Esophagus squamous epithelium (tissue), 5 donors: Measurements from ENCODE around the gene TBXAS1. TPM values are rescaled to one million over a fixed set of nuclear protein-coding genes. Genes with fewer than 3 reads are reported as not detected.
A peak's percentile ranks its signal among the peaks of the same experiment; 100 is the strongest.
"Not testable (repeated sequence)": the region's sequence is repeated elsewhere in the genome, so short reads cannot be mapped to it uniquely, and the experiment has no call there.

Source experiments
- DNase-seq: peaks from one replicate; lab custom pipeline; 2025; lab: John Stamatoyannopoulos, UW
- H3K27ac ChIP-seq, 4 donors: fragments of 200-600 bp; sonication (generic); one replicate each; pipeline ENCODE4 v1.5.1; 2016 to 2019; ENCODE audit warnings: mild to moderate bottlenecking in 1 of 4
- H3K27me3 ChIP-seq, 4 donors: fragments of 200-600 bp; sonication (generic); 1 replicate in 3 of 4; 2 replicates in 1 of 4; pipeline versions ENCODE4 v1.5.1 to v1.6.0; 2017 to 2021; ENCODE audit warnings: antibody characterized with exemption in 1 of 4
- H3K36me3 ChIP-seq, 3 donors: fragments of 200-600 bp; sonication (generic); one replicate each; pipeline ENCODE4 v1.5.1; 2016 to 2019
- H3K4me1 ChIP-seq, 3 donors: fragments of 200-600 bp; sonication (generic); one replicate each; pipeline ENCODE4 v1.5.1; 2017 to 2019
- H3K4me3 ChIP-seq, 4 donors: fragments of 200-600 bp; sonication (generic); 1 replicate in 3 of 4; 2 replicates in 1 of 4; pipeline ENCODE4 v1.5.1; 2016 to 2019; ENCODE audit warnings: mild to moderate bottlenecking in 2 of 4, moderate library complexity in 1 of 4
- H3K9me3 ChIP-seq, 3 donors: fragments of 200-600 bp; sonication (generic); one replicate each; pipeline ENCODE4 v1.5.1; 2016 to 2019
- POLR2A ChIP-seq, 4 donors: fragments of 450-650 bp; IDR thresholded peaks; one replicate each; pipeline ENCODE4 v1.6.1; 2017; ENCODE audit warnings: antibody characterized with exemption in 4 of 4, mild to moderate bottlenecking in 4 of 4, moderate library complexity in 3 of 4
- WGBS, 2 donors: methylation state at CpG; one replicate each; pipeline ENCODE4 v1.1.5; 2018; 5-methylcytosine and 5-hydroxymethylcytosine counted together
- intact Hi-C: fragments of 100-400 bp; cut with DNase I; formaldehyde crosslinking; loops from one replicate; pipeline ENCODE4 v1.15.0; 2022
- total RNA-seq, 4 donors: library from RNA; depleted of rRNA; stranded (reverse); fragments of >200 nt; gene quantifications; one replicate each; pipeline ENCODE4 v1.1.0, GENCODE V29; 2016
- TF ChIP-seq, protein P1 (sequence below), 6 experiments: fragments of 450-650 bp in 4 of 6; fragments of 200-600 bp in 2 of 6; sonication (generic) in 2 of 6; IDR thresholded peaks; one replicate each; pipeline ENCODE4 v1.5.1; 2016 to 2019; ENCODE audit warnings: antibody characterized with exemption in 6 of 6, mild to moderate bottlenecking in 4 of 6, moderate library complexity in 4 of 6
- donor health status: DM: yes; HTN: yes; CAD: no.

The TBXAS1 gene
- total RNA-seq, 4 donors from 2014 or later, result 9.4 to 24.8 (median 17.8) TPM

DNA sequence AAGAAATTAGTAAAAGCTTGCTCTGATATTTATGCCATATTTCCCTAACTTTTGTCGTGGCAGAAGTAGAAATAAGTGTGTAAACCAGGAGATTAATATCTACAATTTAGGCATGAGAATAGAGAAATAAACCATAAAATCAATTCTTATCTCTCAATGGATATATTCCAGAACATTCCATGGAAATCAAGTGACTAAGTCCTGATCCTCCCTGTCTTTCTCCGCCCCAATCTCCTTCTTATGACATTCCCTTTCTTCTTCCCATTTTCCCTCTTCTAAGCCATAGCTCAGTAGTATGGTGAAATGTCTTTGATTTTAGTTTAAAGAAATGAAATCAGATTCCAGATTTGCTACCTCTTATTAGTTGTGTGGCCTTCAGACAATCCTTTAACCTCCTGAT is 88.8 kb downstream of the TBXAS1 start:
- peaks cover 20 to 50% (median 29%) of the 10 kb centered on the region in 3 donors for H3K4me1 ChIP-seq
- WGBS, 2 donors, result 94 to 95% methylated on average over 2 of the region's 2 CpGs
- intact Hi-C loops, result no loop called here
- H3K27ac ChIP-seq, result peak overlapping the region in 1 of 4 donors; percentile 90
- H3K27me3 ChIP-seq, result no peaks in the 10 kb centered on the region
- no peaks in the 10 kb centered on the region for H3K9me3 ChIP-seq
- DNase-seq, result no peak
- no peak overlapping the region for H3K4me3 ChIP-seq
- H3K36me3 ChIP-seq, result no peaks in the 10 kb centered on the region
- TF ChIP-seq, protein P1, sequence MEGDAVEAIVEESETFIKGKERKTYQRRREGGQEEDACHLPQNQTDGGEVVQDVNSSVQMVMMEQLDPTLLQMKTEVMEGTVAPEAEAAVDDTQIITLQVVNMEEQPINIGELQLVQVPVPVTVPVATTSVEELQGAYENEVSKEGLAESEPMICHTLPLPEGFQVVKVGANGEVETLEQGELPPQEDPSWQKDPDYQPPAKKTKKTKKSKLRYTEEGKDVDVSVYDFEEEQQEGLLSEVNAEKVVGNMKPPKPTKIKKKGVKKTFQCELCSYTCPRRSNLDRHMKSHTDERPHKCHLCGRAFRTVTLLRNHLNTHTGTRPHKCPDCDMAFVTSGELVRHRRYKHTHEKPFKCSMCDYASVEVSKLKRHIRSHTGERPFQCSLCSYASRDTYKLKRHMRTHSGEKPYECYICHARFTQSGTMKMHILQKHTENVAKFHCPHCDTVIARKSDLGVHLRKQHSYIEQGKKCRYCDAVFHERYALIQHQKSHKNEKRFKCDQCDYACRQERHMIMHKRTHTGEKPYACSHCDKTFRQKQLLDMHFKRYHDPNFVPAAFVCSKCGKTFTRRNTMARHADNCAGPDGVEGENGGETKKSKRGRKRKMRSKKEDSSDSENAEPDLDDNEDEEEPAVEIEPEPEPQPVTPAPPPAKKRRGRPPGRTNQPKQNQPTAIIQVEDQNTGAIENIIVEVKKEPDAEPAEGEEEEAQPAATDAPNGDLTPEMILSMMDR (IDR thresholded peaks at IDR 0.05), result no peak
- no peak for TF ChIP-seq POLR2A (IDR thresholded peaks at IDR 0.05)

DNA sequence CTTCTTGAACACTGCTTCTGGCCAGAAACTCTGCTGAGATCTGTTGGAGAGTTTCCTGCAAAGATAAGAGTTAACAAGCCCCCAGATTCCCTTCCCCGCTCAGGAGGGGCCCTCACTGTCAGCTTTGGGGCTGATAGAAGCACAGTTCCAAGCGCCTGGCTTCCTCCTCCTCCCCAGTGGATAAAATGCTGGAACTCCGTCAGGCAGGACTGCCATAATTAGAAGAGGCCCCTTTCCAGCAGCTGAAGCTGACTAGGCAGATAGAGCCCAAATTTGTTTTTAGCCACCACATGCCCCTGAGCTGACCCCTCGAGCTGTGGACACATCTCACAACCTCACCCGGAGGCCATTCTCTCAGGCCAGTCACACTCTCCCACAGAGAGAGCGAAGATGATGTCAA is 89.4 kb downstream of the TBXAS1 start:
- H3K27ac ChIP-seq, result peak overlapping the region in 1 of 4 donors; percentile 90

DNA sequence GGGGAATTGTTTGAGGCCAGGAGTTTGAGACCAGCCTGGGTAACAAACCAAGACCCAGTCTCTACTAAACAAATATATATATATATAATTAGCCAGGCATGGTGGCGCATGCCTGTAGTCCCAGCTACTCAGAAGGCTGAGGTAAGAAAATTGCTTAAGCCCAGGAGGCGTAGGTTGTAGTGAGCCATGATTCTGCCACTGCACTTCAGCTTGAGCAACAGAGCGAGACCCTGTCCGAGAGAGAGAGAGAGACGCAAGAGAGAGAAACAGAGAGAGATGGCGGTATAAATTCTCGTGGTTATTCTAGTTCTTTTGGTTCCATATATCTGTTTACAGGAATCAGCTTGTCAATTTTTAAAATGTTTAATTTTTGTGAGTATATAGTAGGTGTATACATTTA is 94.0 kb downstream of the TBXAS1 start:
- H3K27ac ChIP-seq, result no peak overlapping the region
- no peaks in the 10 kb centered on the region for H3K27me3 ChIP-seq
- WGBS, 2 donors, result 76 to 94% methylated on average over 7 of the region's 7 CpGs

More for the DNA sequence above, 89.4 kb downstream of the TBXAS1 start:
- DNase-seq, result no peak
- Histone ChIP-seq H3K27me3 (no peaks in the 10 kb centered on the region), H3K4me3 (no peak overlapping the region), H3K36me3 (no peaks in the 10 kb centered on the region), H3K4me1 (peaks cover 20 to 50% (median 29%) of the 10 kb centered on the region in 3 donors), H3K9me3 (no peaks in the 10 kb centered on the region)
- WGBS, 2 donors, result 64 to 73% methylated on average over 5 to 6 of the region's 6 CpGs
- intact Hi-C loops, result no loop called here
- no peak for TF ChIP-seq POLR2A (IDR thresholded peaks at IDR 0.05)
- TF ChIP-seq, protein P1 (IDR thresholded peaks at IDR 0.05), result no peak

DNA sequence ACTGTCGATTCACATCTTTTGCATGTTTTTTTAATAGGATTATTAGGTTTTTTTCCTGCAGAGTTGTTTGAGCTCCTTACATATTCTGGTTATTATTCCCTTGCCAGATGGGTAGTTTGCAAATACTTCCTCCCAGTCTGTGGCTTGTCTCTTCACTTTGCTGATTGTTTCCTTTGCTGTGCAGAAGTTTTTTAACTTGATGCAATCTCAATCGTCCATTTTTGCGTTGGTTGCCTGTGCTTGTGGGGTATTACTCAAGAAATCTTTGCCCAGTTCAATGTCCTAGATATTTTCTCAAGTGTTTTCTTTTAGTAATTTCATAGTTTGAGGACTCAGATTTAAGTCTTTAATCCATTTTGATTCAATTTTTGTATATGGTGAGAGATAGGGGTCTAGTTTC is 95.4 kb downstream of the TBXAS1 start:
- DNase-seq, result no peak
- 86 to 89% methylated on average over 3 of the region's 3 CpGs for WGBS, 2 donors

More for the DNA sequence above, 94.0 kb downstream of the TBXAS1 start:
- H3K36me3 ChIP-seq, result no peaks in the 10 kb centered on the region
- H3K4me1 ChIP-seq, result peaks cover 0 to 8% (median 6%) of the 10 kb centered on the region in 3 donors
- H3K9me3 ChIP-seq, result no peaks in the 10 kb centered on the region
- intact Hi-C loops, result no loop called here
- no peak for TF ChIP-seq POLR2A (IDR thresholded peaks at IDR 0.05)
- TF ChIP-seq, protein P1 (IDR thresholded peaks at IDR 0.05), result no peak
- DNase-seq, result no peak
- H3K4me3 ChIP-seq, result no peak overlapping the region

DNA sequence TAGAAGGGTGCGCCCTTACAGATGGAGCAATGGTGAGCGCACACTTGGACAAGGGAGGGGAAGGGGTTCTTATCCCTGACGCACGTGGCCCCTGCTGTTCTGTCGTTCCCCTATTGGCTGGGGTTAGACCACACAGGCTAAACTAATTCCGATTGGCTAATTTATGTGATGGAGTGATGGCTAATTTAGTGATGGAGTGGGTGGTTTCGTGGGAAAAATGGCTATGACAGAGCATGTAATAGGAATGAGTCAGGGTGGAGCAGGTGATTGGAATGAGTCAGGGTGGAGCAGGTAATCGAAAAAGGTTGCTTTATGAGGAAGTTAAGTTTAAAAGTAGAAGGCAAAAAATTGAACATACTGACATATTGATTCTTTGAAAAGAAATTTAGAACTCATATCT is 100.2 kb downstream of the TBXAS1 start:
- H3K27ac ChIP-seq, intact Hi-C loops, H3K4me1 ChIP-seq, H3K9me3 ChIP-seq, H3K4me3 ChIP-seq, H3K27me3 ChIP-seq, H3K36me3 ChIP-seq, DNase-seq: not testable (repeated sequence)
- 71 to 72% methylated on average over 8 of the region's 8 CpGs for WGBS, 2 donors

More for the DNA sequence above, 95.4 kb downstream of the TBXAS1 start:
- no peak overlapping the region for H3K4me3 ChIP-seq
- no peak overlapping the region for H3K27ac ChIP-seq
- H3K4me1 ChIP-seq, result no peaks in the 10 kb centered on the region
- no peak for TF ChIP-seq POLR2A (IDR thresholded peaks at IDR 0.05)
- TF ChIP-seq, protein P1 (IDR thresholded peaks at IDR 0.05), result no peak
- no peaks in the 10 kb centered on the region for H3K9me3 ChIP-seq
- no peaks in the 10 kb centered on the region for H3K27me3 ChIP-seq
- H3K36me3 ChIP-seq, result no peaks in the 10 kb centered on the region
- intact Hi-C loops, result no loop called here
